ENCODE results near the gene NAPB.

Gene NAPB

DNA sequence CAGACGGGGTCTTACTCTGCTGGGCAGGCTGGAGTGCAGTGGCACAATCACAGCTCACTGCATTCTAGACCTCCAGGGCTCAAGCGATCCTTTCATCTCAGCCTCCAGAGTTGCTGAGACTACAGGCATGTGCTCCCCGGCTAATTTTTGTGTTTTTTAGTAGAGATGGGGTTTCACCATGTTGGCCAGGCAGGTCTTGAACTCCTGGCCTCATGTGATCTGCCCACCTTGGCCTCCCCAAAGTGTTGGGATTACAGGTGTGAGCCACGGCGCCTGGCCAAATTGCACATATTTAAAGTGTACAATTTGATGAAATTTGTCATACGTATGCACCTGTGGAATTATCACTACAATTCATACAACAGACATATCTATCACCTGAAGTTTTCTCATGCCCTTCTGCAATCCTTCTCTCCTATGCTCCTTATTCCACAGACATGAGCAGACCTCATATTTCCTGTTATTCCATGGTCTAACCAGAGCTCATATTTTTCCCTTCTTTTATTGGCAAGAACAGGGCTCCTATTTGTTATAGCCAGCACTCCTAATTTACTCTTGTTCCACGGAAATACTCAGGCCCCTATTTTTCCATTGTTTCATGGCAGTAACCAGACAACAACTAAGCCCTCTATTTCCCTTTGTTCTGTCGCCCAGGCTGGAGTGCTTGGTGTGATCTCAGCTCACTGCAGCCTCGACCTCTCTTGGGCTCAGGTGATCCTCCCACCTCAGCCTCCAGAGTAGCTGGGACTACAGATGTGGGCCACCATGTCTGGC is 16.0 kb upstream of the NAPB start:
- DNase-seq (ENCODE audit: low read depth) = no peak

DNA sequence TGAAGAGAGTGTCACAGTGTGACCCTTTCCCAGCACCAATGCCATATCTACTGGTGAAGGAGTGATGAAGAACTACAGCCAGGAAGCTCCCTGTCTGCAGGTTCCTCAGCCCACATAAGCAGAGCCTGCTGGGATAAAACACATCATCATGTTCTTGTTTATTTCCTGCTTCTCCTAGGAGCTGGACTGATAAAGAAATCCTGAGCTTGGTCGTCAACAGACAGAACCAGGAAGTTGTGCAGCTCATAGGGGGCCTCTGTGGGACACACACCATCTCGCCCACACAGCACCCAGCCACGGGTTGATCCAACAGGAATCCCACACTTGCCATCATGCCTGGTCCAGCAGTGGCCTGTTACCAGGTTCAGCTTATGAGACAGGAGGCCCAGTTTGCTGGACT is 15.4 kb upstream of the NAPB start:
- no peak for DNase-seq (ENCODE audit: low read depth)

DNA sequence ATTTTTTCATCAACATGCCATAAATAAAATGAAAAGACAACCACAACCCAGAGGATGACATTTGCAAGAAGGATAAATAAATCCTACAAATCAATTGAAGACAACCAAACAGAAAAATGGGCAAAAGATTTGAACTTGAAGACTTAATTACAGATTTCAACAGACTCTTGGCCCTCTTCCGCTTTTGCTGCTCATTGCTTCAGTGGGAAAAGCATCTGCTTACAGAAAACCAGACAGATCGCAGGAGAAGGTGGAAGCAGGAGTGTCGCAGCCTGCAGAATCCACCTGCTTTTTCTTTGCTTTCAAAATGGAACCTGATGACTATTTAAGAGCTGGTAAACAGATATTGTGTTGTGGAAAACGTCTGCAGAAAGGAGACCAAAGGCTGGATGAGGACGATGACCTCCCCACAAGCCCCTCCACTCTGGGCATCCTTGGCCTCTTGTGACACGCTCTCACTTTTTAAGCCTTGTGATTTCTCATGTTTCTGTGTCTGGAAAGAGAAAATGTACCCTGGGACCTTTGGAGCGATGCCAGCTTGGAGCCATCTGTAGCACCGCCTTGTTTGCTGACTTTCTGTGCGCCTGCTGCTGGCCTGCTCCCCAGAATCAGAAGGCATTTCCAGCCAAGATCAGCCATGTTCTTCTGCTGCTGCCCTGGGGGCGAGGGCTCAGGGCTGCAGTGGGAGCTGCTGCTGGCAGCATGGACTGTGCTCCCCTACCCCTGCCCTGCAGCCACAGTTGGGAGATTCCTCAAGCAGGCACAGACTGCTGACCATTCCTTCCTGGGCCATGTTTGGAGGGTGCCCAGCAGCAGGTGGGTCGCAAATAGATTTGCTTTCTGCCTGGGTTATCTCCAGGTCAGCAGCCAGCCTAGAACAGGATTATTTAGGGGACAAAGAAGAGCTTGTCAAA is 14.6 kb upstream of the NAPB start:
- DNase-seq (ENCODE audit: low read depth) = no peak

DNA sequence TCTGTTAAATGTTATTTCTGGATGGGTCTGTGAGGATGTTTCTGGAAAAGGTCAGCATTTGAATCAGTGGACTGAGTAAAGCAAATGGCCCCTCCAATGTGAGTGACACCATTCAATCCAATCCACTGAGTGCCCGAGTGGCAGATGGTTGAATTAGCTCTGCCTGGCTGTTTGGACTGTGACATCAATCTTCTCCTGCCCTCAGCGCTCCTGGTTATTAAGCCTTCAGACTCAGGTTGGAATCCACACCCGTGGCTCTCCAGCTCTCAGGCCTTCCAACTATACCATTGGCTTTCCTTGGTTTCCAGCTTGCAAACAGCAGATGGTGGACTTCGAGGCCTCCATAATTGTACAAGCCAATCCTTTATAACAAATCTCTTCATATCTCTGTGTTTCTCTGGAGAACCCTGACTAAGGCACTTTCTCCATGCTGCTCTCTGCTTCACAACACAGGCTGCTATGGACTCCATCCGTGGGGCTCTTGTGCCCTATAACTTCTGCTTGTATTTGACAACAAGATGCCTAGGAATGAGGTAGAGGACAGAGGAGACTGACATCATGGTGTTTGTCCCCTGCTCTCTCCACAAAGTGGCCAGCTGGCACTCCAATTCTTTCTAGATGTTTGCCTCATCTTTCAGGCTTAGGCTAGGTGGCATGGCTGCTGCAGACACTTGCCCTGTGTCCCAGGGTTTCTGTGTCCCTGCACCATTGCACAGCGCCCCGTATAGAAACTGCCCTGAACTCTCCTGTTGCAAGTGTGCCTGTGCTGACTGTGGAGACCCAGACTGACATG is 13.4 kb upstream of the NAPB start:
- DNase-seq (ENCODE audit: low read depth) = no peak

DNA sequence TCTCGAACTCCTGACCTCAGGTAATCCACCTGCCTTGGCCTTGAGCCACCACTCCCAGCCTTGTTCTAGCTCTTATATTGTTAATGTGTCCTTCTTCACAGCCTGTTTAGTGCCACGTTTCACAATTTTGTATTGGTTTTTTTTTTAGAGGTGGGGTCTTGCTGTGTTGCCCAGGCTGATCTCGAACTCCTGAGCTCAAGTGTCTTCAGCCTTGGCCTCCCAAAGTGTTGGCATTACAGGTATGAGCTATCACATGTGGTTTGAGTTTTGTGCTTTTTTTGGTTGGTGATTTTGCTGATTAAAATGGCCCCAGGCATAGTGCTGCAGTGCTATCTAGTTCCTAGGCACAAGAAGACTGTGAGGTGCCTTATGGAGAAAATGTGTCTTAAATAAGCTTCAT is 12.3 kb upstream of the NAPB start:
- DNase-seq (ENCODE audit: low read depth) = no peak

DNA sequence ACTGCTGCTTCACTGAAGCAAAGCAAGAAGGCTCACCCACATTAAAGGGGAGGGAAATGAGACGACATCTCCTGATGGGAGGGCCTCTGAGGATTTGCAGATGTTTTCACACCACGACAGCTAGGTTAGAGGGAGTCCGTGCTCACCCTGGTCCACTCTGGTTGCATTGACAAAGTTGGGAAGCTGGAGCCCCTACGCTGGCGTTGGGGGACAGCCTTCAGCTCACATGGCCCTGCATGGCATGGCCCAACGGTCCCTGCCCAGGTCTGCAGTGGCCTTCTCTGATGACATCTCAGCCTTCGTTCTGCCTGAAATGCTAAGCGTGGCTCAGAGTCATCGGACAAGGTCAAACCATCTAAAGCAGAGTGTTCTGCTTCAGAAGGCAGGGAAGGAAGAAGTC is 3.8 kb upstream of the NAPB start:
- no peak for DNase-seq (ENCODE audit: low read depth)

DNA sequence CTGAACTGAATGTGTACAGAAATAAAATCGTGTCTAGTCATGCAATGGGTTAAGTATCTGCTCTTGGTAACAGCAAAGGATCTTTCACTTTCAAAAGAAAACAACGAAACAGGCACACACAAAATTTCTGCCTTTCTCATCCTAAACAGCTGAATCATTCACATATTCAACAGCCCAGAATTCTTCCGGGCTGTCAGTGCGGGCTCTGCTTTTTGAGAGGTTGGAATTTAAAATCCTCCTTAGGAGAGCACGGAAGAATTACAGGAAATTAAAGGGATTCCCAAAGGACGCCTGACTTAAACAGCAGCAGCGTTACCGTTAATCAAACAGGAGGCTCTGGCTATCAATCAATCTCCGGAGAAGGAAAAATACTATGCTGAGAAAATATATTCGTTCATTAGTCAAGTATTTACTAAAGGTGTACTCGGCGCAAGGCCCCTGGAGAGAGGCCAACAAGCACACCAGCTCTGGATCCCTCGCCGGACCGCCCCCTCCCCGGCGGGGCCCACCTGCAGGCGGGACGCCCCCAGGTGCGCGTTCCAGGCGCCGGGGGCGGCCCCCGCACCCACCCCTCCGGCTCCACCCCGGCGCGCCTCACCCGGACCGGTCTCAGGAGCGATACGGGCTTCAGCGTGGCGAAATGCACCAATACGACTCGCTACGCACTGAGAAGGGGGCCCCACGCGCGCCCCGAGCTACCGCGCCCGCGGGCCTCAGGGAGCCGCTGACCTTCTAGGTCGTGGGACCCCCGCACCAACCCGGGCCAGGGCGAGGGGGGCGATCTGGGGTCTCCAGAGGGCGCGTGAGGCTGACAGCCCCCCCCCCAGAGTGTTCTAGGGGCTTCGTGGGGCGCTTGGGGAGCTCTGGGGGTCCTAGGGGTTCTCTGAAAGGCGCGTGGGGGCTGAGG is 1.0 kb downstream of the NAPB start:
- DNase-seq (ENCODE audit: low read depth) = peak; percentile 32

DNA sequence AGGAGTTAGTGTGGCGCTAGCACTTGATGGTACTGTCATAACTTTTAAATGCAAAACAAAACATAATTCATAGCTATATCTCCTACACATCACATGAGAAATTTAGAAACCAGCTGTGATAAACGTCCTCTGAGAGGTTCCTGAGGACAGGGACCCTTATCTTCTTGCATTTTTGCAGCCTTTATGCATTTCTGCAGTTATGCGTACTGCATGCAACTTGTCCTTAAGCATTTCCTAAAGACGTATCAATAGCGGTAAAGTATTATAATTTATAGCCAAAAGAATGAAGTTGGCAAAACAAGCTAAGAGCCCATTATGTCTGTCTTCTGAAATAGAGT is 1.7 kb downstream of the NAPB start:
- DNase-seq (ENCODE audit: low read depth) = no peak

DNA sequence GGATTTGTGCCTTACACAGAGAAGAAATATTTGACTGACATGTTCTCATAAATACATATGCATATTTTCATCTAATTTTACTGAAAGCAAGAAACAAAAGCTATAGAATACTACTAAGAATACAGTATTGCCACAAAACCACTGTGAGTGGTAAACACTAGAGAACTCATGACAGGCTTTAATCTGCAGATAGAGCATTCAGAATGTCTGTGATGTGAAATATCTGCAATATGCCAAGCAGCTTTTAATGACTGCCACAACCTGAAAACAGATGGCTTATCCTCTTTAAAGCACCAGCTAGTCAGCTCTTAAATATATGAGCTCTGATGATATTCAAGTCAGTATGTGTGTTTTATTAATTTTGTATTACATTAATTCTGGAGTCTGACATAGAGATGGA is 3.4 kb downstream of the NAPB start:
- no peak for DNase-seq (ENCODE audit: low read depth)

DNA sequence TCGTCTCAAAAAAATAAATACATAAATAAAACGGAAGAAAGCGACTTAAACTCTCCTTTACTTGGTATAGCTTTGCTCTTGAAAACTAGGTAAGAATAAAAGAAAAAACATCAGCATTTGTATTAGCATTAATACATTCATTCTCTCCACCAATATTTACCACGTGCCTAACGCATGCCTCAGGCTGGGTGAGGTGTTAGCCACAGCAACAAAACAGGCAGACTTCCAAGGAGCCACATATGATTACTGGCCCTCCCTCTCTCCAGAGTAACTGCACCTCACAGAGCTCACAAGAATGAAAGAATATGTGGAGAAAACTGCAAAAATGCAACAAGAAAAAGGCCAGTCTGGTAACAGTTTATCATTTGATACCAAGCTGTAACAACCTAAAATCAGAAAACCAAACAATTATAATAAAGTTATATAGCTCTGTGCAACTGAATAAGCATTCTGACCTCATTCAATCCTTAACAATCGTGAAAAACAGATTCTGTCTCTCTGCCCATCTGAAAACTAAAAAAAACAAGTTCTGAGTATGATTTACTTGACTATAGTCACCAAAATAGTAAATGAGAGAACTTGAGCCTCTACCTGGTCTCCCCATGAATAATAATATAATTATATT is 5.2 kb downstream of the NAPB start:
- no peak for DNase-seq (ENCODE audit: low read depth)

DNA sequence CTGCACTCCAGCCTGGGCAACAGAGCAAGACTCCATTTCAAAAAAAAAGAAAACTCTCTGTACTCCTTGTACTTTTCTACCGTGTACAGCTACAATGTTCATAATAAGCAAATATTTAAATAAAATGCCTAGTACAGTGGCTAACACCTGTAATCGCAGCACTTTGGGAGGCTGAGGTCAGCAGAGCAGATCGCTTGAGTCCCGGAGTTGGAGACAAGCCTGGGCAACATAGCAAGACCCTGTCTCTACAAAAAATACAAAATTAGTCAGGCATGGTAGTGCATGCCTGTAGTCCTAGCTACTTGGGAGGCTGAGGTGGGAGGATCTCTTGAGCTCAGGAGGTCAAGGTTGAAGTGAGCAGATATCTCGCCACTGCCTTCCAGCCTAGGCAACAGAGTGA is 5.7 kb downstream of the NAPB start:
- DNase-seq (ENCODE audit: low read depth) = no peak

DNA sequence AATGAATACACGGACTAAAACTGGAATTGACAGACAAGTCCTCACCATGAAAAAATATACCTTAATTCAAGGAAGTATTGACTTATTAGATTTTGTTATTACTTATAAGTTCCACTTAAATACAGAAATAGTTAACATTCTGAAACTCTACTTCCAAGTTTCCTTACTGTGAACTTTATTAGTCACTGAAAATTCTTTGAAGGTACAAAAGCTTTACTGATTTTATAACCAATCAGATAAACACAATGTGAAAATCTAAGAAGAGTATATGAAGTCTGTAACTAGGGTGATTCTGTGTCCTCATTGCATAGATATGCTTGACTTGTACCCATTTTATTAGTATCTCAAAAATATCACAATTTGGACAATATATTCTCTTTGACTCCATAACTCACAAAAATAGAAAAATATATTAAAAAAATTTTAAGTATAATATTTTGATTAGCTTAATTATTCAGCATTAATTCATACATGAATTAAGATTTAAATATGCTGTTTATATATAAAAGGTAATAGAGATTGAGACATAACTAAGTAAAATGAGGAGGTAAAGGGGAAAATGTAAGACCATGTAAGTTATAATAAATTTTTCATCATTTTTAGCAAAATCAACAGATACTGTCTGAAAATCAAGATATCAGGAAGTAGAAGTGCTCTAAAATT is 6.6 kb downstream of the NAPB start:
- DNase-seq (ENCODE audit: low read depth) = no peak

DNA sequence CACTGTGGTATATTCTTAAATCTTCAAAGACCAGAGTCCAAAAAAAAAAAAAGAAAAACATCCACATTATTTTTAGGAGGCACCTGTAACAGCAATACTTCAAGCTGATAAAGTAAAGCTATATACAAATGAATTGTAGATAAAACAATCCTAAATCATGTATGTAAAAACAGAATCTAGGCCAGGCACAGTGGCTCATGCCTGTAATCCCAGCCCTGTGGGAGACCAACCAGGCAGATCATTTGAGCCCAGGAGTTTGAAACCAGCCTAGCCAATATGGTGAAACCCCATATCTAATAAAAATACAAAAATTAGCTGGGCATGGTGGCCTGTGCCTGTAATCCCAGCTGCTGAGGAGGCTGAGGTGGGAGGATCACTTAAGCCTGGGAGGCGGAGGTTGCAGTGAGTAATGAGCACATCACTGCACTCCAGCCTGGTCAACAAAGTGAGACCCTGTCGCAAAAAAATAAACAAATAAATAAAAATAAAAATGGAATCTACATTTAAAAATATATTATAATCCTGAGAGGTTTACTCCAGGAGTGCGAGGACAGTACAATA is 7.3 kb downstream of the NAPB start:
- no peak for DNase-seq (ENCODE audit: low read depth)

DNA sequence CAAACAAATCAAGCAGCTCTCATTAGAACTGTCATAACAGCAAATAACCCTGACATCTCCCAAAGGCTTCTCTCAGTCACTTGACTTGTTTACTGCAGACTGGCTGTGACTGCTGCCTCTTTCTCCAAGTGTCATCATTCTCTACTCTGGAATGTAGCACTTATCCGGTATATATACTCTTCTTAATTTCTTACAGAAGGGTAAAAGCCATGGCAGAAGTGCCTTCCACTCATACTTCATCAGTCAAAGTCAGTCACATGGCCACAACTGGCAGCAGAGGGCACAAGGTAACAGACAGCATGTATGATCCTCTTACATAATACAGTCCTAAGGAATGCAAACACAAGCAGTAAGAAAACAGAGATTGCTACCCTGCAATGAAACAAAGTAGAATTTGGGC is 9.3 kb downstream of the NAPB start:
- DNase-seq (ENCODE audit: low read depth) = no peak

DNA sequence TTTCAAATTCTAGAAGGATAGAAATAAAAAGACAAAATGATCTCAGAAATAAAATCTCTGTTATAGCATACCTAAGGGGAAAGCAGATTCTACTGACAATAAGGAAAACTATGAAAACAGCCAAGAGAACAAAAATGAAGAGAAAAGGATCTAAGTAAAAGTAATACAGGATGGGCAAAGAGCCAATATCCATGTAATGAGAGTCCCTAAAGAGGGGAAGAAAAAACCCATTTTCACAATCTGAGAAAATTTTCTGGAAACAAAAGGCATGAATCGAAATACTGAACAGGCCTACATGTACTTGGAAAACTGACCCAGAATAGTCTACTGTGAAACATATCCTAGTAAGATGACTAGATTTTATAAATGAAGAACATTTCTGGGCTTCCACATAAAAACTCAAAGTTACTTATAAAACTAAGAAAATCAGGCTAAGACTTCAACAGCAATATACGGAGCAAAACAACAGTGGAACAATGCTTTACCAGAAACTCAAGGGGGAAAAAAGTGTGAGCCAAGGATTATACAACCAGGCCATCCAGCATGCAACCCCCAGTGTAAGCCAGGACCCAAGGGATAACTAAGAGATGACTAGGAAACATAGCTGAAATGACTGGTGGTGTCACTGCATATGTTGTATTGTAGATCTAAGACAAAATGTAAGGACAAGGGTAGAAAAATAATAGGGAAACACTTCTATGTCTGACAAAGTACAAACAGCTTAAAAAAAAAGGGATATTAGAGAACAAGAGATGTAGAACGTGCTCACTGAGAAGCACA is 10.2 kb downstream of the NAPB start:
- no peak for DNase-seq (ENCODE audit: low read depth)

DNA sequence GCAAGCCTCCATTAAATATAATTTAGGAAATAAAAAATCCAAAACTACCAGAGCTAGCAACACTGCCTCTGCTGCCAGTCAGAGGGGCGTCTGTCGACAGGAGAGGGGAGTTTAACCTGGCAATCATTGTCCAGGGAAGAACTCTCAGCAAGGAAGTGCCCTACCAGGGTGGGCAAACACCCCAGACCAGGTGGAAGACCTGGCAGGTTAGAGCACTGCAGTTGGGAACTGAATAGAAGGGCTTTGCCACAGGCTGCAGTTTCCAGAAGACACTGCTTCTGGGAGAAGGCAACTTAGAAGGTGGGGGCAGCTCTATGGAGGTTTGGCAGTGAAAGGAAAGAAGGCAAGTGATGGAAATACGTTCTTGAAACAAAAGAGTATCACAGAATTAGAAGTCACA is 11.5 kb downstream of the NAPB start:
- no peak for DNase-seq (ENCODE audit: low read depth)

DNA sequence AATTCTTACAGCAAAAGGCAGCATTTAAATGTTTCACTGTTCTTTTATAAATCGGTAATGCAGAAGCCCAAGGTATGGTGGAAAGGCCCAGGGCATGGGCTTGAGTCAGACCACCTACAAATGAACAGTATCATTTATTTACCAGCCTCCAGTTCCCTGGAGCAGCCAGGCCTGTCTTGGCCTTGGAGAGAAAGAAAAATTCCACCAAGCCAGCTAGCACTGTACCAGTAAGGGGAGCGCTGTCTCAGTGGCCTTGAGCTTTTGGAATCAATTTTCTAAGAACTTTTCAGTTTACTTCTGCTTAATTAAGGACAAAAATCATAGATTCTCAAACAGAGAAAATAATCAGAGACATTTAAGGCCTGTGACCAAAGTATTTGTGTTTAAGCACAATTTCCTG is 12.3 kb downstream of the NAPB start:
- no peak for DNase-seq (ENCODE audit: low read depth)

DNA sequence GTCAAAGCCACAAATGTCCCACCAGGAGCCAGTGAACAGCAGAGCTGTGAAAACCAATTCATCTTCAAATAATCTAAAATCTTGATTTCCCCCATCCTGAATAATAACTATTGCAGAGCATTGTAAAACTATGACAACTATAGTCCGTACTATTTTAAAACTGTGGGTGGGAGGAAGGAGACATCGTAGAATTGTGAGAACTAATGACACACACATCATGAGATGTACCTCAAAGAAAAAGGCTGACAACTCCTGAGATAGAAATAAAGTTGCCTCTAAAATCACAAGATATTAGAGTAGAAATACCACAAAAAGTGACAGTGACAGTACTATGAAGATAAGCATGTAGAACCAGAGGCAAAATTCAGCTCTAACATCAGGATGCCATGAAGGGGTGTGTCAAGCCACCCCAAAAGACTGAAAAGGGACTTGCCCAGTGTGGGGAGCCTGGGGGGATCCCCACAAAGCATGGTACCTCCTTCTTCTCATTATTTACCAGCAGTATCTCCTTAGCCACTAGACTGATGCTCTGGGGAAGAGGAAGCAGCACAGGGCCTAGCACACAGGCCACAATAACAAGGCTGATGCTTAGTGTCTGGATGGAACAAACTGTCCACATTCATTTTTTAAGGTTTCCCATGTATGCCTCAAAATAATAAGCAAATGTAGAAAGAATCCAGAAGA is 13.4 kb downstream of the NAPB start:
- peak; percentile 7 for DNase-seq (ENCODE audit: low read depth)

DNA sequence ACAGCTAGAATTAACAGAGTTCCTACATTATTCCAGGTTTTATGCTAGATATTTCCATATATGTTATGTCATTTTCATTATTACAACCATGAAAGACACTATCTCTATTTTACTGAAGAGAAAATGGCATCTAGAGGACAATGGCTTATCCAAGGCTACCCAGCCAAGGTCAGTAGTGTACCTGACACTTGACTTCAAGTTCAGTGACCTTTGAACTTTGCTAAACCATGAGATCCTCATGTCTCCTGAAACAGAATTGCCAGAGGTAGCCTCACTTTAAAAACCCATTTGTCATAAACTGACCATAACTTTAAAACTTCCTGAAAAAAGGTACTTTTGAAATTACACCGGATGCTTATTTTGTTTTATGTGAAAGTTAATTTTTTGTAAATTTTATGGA is 14.4 kb downstream of the NAPB start:
- no peak for DNase-seq (ENCODE audit: low read depth)
